ENCODE measurements around the gene HMGA1.
A peak's percentile ranks its signal among the peaks of the same experiment; 100 is the strongest.

DNA sequence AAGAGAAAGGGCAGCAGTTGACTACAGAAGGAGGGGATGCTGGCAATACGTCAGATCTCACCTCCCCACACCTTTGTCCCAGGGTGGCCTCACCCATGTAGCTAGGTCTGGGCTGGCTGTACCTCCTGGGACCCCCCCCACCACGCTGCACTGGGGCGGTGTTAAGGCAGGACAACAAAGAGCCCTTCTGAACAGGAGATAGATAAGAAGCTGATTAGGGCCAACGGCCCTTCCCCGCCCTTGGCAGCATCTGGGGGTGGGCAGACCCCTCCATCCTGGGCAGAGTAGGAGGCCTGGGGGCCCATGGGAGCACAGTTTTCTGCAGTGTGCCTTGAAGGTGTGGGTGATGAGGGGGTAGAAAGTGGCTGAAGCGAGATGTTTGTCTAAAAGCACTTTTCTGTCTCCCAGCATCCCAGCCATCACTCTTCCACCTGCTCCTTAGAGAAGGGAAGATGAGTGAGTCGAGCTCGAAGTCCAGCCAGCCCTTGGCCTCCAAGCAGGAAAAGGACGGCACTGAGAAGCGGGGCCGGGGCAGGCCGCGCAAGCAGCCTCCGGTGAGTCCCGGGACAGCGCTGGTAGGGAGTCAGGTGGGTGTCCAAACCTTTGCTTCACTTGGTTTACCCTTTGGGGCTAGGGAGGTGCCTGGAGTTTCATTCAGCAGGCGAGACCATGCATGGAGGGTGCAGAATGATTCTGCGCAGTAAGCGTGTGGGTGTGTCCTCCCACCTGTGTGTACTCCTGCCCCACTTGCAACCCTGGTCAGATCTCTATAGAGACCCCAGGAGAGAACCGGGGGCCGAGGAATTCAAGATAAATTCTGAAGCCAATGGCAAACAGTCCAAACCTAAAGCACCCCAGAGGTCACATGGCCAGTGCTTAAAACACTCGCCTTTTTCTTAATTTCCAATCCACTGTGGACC lies 3.9 kb downstream of the HMGA1 start:
- TF ChIP-seq, protein P1, sequence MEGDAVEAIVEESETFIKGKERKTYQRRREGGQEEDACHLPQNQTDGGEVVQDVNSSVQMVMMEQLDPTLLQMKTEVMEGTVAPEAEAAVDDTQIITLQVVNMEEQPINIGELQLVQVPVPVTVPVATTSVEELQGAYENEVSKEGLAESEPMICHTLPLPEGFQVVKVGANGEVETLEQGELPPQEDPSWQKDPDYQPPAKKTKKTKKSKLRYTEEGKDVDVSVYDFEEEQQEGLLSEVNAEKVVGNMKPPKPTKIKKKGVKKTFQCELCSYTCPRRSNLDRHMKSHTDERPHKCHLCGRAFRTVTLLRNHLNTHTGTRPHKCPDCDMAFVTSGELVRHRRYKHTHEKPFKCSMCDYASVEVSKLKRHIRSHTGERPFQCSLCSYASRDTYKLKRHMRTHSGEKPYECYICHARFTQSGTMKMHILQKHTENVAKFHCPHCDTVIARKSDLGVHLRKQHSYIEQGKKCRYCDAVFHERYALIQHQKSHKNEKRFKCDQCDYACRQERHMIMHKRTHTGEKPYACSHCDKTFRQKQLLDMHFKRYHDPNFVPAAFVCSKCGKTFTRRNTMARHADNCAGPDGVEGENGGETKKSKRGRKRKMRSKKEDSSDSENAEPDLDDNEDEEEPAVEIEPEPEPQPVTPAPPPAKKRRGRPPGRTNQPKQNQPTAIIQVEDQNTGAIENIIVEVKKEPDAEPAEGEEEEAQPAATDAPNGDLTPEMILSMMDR (conservative IDR thresholded peaks at IDR 0.05; ENCODE audit: low read depth in 2 of 2), result no peak
- TF ChIP-seq, protein P2, sequence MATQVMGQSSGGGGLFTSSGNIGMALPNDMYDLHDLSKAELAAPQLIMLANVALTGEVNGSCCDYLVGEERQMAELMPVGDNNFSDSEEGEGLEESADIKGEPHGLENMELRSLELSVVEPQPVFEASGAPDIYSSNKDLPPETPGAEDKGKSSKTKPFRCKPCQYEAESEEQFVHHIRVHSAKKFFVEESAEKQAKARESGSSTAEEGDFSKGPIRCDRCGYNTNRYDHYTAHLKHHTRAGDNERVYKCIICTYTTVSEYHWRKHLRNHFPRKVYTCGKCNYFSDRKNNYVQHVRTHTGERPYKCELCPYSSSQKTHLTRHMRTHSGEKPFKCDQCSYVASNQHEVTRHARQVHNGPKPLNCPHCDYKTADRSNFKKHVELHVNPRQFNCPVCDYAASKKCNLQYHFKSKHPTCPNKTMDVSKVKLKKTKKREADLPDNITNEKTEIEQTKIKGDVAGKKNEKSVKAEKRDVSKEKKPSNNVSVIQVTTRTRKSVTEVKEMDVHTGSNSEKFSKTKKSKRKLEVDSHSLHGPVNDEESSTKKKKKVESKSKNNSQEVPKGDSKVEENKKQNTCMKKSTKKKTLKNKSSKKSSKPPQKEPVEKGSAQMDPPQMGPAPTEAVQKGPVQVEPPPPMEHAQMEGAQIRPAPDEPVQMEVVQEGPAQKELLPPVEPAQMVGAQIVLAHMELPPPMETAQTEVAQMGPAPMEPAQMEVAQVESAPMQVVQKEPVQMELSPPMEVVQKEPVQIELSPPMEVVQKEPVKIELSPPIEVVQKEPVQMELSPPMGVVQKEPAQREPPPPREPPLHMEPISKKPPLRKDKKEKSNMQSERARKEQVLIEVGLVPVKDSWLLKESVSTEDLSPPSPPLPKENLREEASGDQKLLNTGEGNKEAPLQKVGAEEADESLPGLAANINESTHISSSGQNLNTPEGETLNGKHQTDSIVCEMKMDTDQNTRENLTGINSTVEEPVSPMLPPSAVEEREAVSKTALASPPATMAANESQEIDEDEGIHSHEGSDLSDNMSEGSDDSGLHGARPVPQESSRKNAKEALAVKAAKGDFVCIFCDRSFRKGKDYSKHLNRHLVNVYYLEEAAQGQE (IDR thresholded peaks at IDR 0.05; ENCODE audit: unreplicated experiment), result no peak
- TF ChIP-seq EZH2 (IDR thresholded peaks at IDR 0.05; ENCODE audit: low read depth, unreplicated experiment), result no peak
- 0 out of 2 replicates have a peak, but pooled peaks have one; percentile 27 for TF ChIP-seq POLR2AphosphoS5 (IDR thresholded peaks at IDR 0.05; ENCODE audit: low read depth)
- TF ChIP-seq EZH2phosphoT487 (IDR thresholded peaks at IDR 0.05; ENCODE audit: unreplicated experiment), result no peak
- TF ChIP-seq CREB1 (CRISPR knock-in tag; IDR thresholded peaks at IDR 0.05; ENCODE audit: low read depth), result no peak
- no peak for TF ChIP-seq JUNB (IDR thresholded peaks at IDR 0.05; ENCODE audit: unreplicated experiment)
